OCI-LY7 (cell line): ENCODE data around the gene ALDH2.

ENCODE experiments used
- EZH2phosphoT487 ChIP-seq: fragments of 200-600 bp; sonication (generic); IDR thresholded peaks from 2 replicates; pipeline ENCODE4 v1.6.1; 2018; ENCODE audit warnings: low read depth, borderline replicate concordance, mild to moderate bottlenecking, mixed run types, antibody characterized with exemption, low read length, moderate library complexity, mixed read lengths
- TF ChIP-seq, protein P1 (sequence below): fragments of 200-600 bp; sonication (generic); conservative IDR thresholded peaks from 2 replicates; pipeline ENCODE4 v1.5.1; 2014; ENCODE audit warnings: mild to moderate bottlenecking, antibody characterized with exemption, low read length, moderate library complexity, mixed read lengths

DNA sequence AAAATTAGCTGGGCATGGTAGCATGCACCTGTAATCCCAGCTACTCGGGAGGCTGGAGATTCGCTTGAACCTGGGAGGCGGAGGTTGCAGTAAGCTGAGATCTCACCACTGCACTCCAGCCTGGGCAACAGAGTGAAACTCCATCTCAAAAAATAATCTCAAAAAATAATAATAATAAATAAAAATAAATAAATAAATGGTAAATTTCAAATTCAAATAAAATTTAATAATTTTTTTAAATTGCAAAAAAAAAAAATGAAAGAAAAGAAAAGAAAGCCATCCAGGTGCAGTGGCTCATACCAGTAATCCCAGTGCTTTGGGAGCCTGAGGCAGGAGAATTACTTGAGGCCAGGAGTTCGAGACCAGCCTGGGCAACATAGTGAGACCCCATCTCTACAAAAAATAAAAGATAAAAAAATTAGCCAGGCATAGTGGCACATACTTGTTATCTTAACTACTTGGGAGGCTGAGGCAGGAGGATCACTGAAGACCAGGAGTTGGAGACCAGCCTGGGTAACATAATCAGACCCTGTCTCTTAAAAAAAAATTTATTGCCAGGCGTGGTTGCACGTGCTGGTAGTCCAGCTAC, 36.4 kb downstream of the ALDH2 start:
- TF ChIP-seq, protein P1, sequence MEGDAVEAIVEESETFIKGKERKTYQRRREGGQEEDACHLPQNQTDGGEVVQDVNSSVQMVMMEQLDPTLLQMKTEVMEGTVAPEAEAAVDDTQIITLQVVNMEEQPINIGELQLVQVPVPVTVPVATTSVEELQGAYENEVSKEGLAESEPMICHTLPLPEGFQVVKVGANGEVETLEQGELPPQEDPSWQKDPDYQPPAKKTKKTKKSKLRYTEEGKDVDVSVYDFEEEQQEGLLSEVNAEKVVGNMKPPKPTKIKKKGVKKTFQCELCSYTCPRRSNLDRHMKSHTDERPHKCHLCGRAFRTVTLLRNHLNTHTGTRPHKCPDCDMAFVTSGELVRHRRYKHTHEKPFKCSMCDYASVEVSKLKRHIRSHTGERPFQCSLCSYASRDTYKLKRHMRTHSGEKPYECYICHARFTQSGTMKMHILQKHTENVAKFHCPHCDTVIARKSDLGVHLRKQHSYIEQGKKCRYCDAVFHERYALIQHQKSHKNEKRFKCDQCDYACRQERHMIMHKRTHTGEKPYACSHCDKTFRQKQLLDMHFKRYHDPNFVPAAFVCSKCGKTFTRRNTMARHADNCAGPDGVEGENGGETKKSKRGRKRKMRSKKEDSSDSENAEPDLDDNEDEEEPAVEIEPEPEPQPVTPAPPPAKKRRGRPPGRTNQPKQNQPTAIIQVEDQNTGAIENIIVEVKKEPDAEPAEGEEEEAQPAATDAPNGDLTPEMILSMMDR, result no peak
- TF ChIP-seq EZH2phosphoT487, result no peak
